Keratinocyte (primary cell): ENCODE results near the gene NEUROG3.

Experiments
- CTCF ChIP-seq, 3 experiments: IDR thresholded peaks in 1 of 3; conservative IDR thresholded peaks in 1 of 3; optimal IDR thresholded peaks in 1 of 3; 2 replicates in 2 of 3; 3 replicates in 1 of 3; pipeline versions ENCODE3 to v1.5.1; 2011; ENCODE audit warnings: low read length in 3 of 3, mild to moderate bottlenecking in 3 of 3, moderate library complexity in 2 of 3, control low read depth in 1 of 3, inconsistent platforms in 1 of 3; ENCODE audit not compliant: insufficient read depth in 2 of 3; ENCODE audit errors: extremely low read depth in 1 of 3
- EZH2 ChIP-seq: IDR thresholded peaks from one replicate; pipeline ENCODE4 v1.6.1; 2012; ENCODE audit warnings: inconsistent platforms, mild to moderate bottlenecking, low read length, moderate library complexity

DNA sequence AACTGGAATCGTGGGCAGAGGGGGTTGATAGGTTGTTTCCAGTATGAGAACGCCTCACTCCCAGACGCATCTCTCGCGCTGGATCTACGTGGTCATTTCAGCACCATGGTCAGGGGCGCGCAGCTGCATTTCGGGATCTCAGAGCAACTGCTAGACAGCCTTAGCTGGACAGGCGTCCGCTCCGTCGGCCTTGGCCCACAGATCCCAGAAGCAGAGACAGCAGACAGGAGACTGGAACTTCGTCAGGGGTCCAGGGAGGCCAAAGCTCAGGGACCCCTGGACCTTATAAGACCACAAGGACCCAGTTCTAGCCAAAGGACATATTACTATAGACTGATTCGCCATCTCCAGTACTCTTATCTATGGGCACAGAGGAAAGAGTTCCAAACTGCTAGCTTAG is 5.3 kb downstream of the NEUROG3 start:
- TF ChIP-seq EZH2, result no peak
- no peak for TF ChIP-seq CTCF (optimal IDR thresholded peaks at IDR 0.05 in 1 of 3, IDR thresholded peaks at IDR 0.05 in 1 of 3, conservative IDR thresholded peaks at IDR 0.05 in 1 of 3; ENCODE audit: extremely low read depth in 1 of 3, insufficient read depth in 2 of 3, low read length in 3 of 3)
